ENCODE measurements around the gene CD44.
A peak's percentile ranks its signal among the peaks of the same experiment; 100 is the strongest.

Gene CD44

DNA sequence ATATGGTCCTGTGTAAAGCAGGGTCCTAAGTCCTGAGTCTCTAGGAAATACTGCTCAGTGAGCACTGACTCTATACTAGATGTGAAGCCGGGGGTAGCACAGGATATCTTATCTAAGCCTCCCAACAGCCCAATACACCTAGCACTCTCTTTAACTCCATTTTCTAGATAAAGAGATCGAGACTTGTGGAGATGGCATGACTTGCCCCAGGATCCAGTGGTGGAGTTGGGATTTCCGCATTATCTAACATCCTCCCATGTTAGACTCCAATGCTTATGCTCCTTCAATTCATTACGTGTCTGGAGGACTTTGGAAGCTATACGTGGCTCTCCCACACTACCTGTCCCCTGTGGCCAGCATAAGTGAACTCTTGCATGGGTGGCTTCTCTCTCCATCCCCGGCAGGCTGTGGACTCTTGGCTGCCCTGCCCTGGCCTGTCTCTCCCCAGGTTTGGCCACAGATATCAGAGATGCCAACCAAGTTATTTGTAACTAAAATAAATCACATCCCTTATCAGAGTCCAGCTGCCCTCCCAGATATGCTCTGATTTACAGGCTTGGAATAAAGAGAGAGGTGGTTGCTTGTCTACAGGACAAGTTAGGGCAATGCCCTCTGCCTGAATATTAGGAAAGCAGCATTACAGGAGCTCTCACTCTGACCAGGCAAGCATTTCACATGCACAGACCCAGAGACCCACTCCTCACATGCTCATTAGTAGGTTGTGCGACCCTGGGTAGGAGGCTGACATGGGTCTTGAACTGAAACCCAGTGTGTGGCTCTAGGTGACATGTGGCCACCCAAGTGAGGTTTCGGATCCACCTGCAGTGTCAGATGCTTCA is 4.5 kb downstream of the CD44 start:
- TF ChIP-seq, protein P1, sequence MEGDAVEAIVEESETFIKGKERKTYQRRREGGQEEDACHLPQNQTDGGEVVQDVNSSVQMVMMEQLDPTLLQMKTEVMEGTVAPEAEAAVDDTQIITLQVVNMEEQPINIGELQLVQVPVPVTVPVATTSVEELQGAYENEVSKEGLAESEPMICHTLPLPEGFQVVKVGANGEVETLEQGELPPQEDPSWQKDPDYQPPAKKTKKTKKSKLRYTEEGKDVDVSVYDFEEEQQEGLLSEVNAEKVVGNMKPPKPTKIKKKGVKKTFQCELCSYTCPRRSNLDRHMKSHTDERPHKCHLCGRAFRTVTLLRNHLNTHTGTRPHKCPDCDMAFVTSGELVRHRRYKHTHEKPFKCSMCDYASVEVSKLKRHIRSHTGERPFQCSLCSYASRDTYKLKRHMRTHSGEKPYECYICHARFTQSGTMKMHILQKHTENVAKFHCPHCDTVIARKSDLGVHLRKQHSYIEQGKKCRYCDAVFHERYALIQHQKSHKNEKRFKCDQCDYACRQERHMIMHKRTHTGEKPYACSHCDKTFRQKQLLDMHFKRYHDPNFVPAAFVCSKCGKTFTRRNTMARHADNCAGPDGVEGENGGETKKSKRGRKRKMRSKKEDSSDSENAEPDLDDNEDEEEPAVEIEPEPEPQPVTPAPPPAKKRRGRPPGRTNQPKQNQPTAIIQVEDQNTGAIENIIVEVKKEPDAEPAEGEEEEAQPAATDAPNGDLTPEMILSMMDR (IDR thresholded peaks at IDR 0.05; ENCODE audit: extremely low read depth, insufficient read depth, missing control alignments), result no peak
- in situ Hi-C loops (cut with MboI; ENCODE audit: low pct_unique_long_range_greater_than_20kb, low sequenced_read_pairs, unreplicated experiment), result no loop called here
- no peak for DNase-seq (ENCODE audit: low spot score)

DNA sequence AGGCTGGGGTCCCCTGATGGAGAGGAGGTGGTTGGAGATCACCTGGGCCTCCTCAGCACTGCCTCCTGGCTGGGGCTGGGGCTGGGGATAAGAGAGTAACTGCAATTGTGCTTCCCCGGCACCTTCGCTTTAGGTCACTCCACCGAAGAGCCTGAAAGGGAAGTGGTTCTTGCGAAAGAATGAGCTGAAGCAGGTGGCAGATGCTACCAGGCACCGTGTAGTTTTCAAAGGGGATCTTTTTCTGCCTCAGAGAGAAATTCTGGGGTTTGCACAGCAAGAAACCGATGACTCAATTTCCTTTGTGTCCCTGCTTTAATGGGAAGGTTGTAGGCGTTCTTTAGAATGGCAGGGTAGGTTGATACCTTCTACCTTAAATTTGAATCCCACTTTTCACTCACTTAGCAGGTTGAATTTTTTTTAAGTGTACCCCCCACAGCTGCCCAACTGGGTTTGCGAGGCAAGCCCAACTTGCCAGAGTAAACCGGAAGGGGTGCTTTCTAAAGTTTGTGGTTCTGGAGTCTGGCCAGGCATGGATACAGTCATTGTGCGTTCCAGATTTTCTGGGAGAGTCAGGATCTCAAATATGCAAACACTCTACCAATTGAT is 5.3 kb downstream of the CD44 start:
- DNase-seq (ENCODE audit: low spot score), result peak; percentile 74
- in situ Hi-C loops (cut with MboI; ENCODE audit: low pct_unique_long_range_greater_than_20kb, low sequenced_read_pairs, unreplicated experiment), result no loop called here
- TF ChIP-seq, protein P1 (IDR thresholded peaks at IDR 0.05; ENCODE audit: extremely low read depth, insufficient read depth, missing control alignments), result peak; percentile 15

DNA sequence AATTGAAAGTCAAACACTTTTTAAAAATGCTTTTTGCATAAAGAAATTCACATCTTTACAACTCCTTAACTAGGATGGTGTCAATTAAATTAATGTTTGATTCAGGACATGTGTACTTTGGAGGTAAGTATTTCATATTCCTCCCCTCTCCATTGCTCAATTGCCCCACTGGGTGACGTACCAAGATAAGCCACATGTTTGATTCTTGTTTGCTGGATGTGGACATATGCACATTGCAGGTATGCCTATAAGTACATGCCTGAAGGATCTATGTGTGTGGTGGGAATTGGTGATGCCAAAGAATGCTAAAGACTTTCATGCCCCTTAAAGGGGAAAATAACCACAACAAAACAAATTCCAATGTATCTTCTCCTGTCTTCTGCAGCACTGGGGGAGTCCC is 5.8 kb downstream of the CD44 start:
- in situ Hi-C loops (cut with MboI; ENCODE audit: low pct_unique_long_range_greater_than_20kb, low sequenced_read_pairs, unreplicated experiment), result no loop called here
- TF ChIP-seq, protein P1 (IDR thresholded peaks at IDR 0.05; ENCODE audit: extremely low read depth, insufficient read depth, missing control alignments), result no peak
- DNase-seq (ENCODE audit: low spot score), result no peak

DNA sequence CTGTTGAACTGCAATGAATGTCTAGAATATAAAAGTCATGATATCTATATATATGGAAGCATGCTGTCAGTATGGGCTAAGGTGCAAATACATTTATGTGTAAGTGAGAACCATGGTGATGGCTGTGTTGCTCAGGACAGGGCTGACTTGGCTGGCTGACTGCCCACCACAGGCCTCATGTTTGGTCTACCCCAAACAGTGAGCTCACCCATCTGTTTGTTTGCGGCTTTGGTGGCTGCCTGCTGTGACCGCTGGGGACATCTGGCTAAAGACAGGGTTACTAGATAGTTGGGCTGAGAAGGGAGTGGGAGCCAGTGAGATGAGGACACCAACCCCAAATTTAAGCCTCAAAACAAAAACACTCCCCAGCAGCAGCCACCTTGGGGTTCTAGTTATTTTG is 6.3 kb downstream of the CD44 start:
- in situ Hi-C loops (cut with MboI; ENCODE audit: low pct_unique_long_range_greater_than_20kb, low sequenced_read_pairs, unreplicated experiment), result no loop called here
- peak; percentile 67 for DNase-seq (ENCODE audit: low spot score)
- TF ChIP-seq, protein P1 (IDR thresholded peaks at IDR 0.05; ENCODE audit: extremely low read depth, insufficient read depth, missing control alignments), result no peak

DNA sequence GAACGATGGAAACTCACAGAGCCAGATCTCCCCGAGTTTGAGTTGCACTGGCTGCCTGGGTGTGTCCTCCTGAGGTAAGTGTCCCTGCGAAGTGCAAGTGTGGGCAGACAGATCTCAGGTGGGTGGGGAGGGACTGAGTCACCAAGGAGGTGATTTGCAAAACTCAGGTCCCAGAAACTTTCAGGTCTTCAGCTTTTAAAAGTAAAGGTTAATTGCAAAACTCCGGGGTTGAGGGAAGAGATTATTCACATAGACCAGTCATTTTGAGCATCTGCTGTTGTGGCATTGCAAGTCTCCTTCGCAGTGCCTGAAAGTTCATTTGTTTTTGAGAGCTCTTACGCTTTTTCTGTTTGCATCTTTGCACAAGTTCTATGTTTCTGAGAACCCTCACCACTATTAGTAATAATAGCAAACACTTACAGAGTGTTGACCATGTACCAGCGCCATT is 7.1 kb downstream of the CD44 start:
- TF ChIP-seq, protein P1 (IDR thresholded peaks at IDR 0.05; ENCODE audit: extremely low read depth, insufficient read depth, missing control alignments), result no peak
- DNase-seq (ENCODE audit: low spot score), result no peak
- in situ Hi-C loops (cut with MboI; ENCODE audit: low pct_unique_long_range_greater_than_20kb, low sequenced_read_pairs, unreplicated experiment), result no loop called here

DNA sequence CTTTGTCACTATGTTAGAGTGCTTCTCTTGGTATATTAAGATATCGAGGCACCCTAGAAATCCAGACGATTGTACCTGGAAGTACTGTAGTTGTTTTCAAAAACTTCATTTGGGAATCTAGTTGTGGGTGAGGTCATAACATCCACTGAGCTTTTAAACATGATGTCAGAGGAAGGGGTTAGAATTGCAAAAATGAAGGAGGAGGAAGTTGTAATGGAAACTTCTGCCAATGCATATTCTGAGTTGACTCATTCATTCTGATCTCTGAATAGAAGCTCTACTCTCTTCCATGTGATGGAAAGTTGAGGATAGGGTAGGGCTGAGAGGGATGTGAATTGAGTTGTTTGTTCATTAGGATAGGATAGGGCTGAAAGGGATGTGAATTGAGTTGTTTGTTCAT is 7.7 kb downstream of the CD44 start:
- no peak for DNase-seq (ENCODE audit: low spot score)
- TF ChIP-seq, protein P1 (IDR thresholded peaks at IDR 0.05; ENCODE audit: extremely low read depth, insufficient read depth, missing control alignments), result no peak
- in situ Hi-C loops (cut with MboI; ENCODE audit: low pct_unique_long_range_greater_than_20kb, low sequenced_read_pairs, unreplicated experiment), result no loop called here
